ENCODE data around the gene NVL. TPM values are rescaled to one million over a fixed set of nuclear protein-coding genes. Genes with fewer than 3 reads are reported as not detected.
A peak's percentile ranks its signal among the peaks of the same experiment; 100 is the strongest.

The NVL gene
- total and polyA plus RNA-seq, 2 of the 4 experiments (the other 2 are of a cell fraction), result 16.5 to 18.4 TPM

- Histone ChIP-seq H2BK15ac (ENCODE audit: low read depth, low read length) (no peak overlapping the region), H2AFZ (replicated peaks; ENCODE audit: low read length, poor library complexity) (no peak overlapping the region), H3K4me2 (ENCODE audit: low read depth, low read length) (no peak overlapping the region), H4K20me1 (ENCODE audit: insufficient read depth, low read length) (0 out of 2 replicates have a peak, but pooled peaks cover 2% of the 10 kb centered on the region), H4K8ac (ENCODE audit: low read depth in 2 of 2, low read length in 2 of 2) (no peak overlapping the region), H2AK9ac (replicated peaks; ENCODE audit: low read depth, low read length, poor library complexity) (no peak overlapping the region), H2BK5ac (ENCODE audit: low read depth, low read length, poor library complexity, severe bottlenecking) (peak overlapping the region; percentile 38), H4K91ac (ENCODE audit: insufficient read depth, low read depth, low read length) (peak overlapping the region; percentile 17; the same call in 1 of the 2 replicates), H3K27ac (ENCODE audit: insufficient read depth, low read length) (no peak overlapping the region), H3K18ac (ENCODE audit: low read depth, low read length) (no peak overlapping the region; the same call in 1 of the 2 replicates), H2AK5ac (ENCODE audit: low read depth, low read length) (no peak overlapping the region), H2BK120ac (ENCODE audit: low read depth, low read length) (no peak overlapping the region), H3K4ac (ENCODE audit: low read depth, low read length) (no peak overlapping the region; the same call in 1 of the 2 replicates), H3K79me1 (ENCODE audit: low read depth in 1 of 2, low read length in 2 of 2) (peaks cover 8 to 13% of the 10 kb centered on the region in 2 experiments; a peak in 3 of 4 replicates), H3K4me3 (ENCODE audit: insufficient read depth, low read depth, low read length) (no peak overlapping the region), H3K9me1 (ENCODE audit: insufficient read depth, low read length) (peaks cover 9% of the 10 kb centered on the region; the same call in 1 of the 2 replicates), H3K9me3 (ENCODE audit: control insufficient read depth, insufficient read depth, low read length) (no peaks in the 10 kb centered on the region), H3K27me3 (ENCODE audit: control insufficient read depth, insufficient read depth, low read length) (no peaks in the 10 kb centered on the region), H3K56ac (ENCODE audit: extremely low read depth, insufficient read depth, low read length) (no peak overlapping the region), H2BK20ac (ENCODE audit: low read depth, low read length) (no peak overlapping the region), H3K4me1 (ENCODE audit: control insufficient read depth, insufficient read depth, low read length) (0 out of 2 replicates have a peak, but pooled peaks cover 1% of the 10 kb centered on the region), H3K9ac (ENCODE audit: low read depth, low read length) (no peak overlapping the region), H3K14ac (replicated peaks; ENCODE audit: low read depth, low read length) (no peak overlapping the region), H4K5ac (ENCODE audit: low read depth, low read length) (no peak overlapping the region), H3K23ac (ENCODE audit: low read depth, low read length) (no peak overlapping the region), H3K36me3 (ENCODE audit: control insufficient read depth, insufficient read depth, low read length) (peaks cover 23% of the 10 kb centered on the region)
- WGBS, 2 experiments (ENCODE audit: extremely low coverage in 2 of 2, insufficient read length in 1 of 2), result no CpG with 5 or more reads among the region's 1 CpG
- dilution Hi-C loops (cut with HindIII; ENCODE audit: low sequenced_read_pairs, unreplicated experiment) (no loop called here), in situ Hi-C loops (cut with MboI; ENCODE audit: low sequenced_read_pairs) (no loop called here), intact Hi-C loops (cut with micrococcal nuclease) (no loop called here)
- ChIA-PET CTCF (no interaction called here), POLR2A (ENCODE audit: unreplicated experiment) (no interaction called here)
- no peak for DNase-seq
- TF ChIP-seq MXI1 (IDR thresholded peaks at IDR 0.05; ENCODE audit: borderline replicate concordance, low read depth, low read length) (no peak), POLR2A (IDR thresholded peaks at IDR 0.05; ENCODE audit: low read depth, low read length) (no peak), ELK1 (IDR thresholded peaks at IDR 0.05; ENCODE audit: borderline replicate concordance, low read depth, low read length) (no peak), FOS (IDR thresholded peaks at IDR 0.05; ENCODE audit: low read depth, low read length) (no peak), RCOR1 (IDR thresholded peaks at IDR 0.05; ENCODE audit: insufficient replicate concordance, low read length) (no peak), USF2 (IDR thresholded peaks at IDR 0.05; ENCODE audit: low read depth, low read length) (no peak), CTCF (conservative IDR thresholded peaks at IDR 0.05; ENCODE audit: low read depth, low read length) (no peak), CHD1 (IDR thresholded peaks at IDR 0.05; ENCODE audit: low read depth, low read length) (no peak), NFE2L2 (IDR thresholded peaks at IDR 0.05; ENCODE audit: low read depth, low read length) (no peak)
- BruUV-seq (replicated peaks), result no TSS peak
- no peak for ATAC-seq (ENCODE audit: low read depth)
These were observed 28.6 kb downstream of the NVL start for GRCh38 chr1:224301391-224301790.

Data from IMR-90 (cell line).